HEK293 (cell line): ENCODE measurements around the gene FAM8A1.
A peak's percentile ranks its signal among the peaks of the same experiment; 100 is the strongest.

Experiments
- CTCF ChIA-PET: fragments of 350-600 bp; formaldehyde crosslinking; extraction: SDS; loops from one replicate; lab custom pipeline; 2021; ENCODE audit warnings: antibody characterized with exemption; lab: Yijun Ruan, JAX
- POLR2A ChIA-PET: fragments of 300-600 bp; formaldehyde crosslinking; extraction: SDS; loops from one replicate; lab custom pipeline; 2020; ENCODE audit warnings: antibody characterized with exemption, inconsistent platforms; lab: Yijun Ruan, JAX
- H3K27ac ChIP-seq: fragments of 200-500 bp; sonication (Bioruptor generic); 2 replicates; pipeline ENCODE4 v1.5.1; 2014; ENCODE audit warnings: low read depth, low read length, control low read depth, inconsistent platforms; ENCODE audit errors: extremely low read depth
- H3K36me3 ChIP-seq, 2 experiments: fragments of 200-500 bp in 1 of 2; sonication (Bioruptor generic) in 1 of 2; 1 replicate in 1 of 2; 2 replicates in 1 of 2; pipeline ENCODE4 v1.5.1; 2014 to 2017; ENCODE audit warnings: inconsistent platforms in 2 of 2, low read length in 2 of 2; ENCODE audit not compliant: control insufficient read depth in 2 of 2, insufficient read depth in 1 of 2
- H3K4me1 ChIP-seq: fragments of 200-500 bp; sonication (Bioruptor generic); 2 replicates; pipeline ENCODE4 v1.5.1; 2014; ENCODE audit warnings: mild to moderate bottlenecking, low read length, inconsistent platforms; ENCODE audit not compliant: control insufficient read depth, insufficient read depth
- H3K4me3 ChIP-seq: 2 replicates; pipeline ENCODE4 v1.5.1; 2011; ENCODE audit warnings: low read depth, mild to moderate bottlenecking, control low read depth, low read length, moderate library complexity
- H3K9me3 ChIP-seq: fragments of 200-500 bp; sonication (Bioruptor generic); 2 replicates; pipeline ENCODE4 v1.5.1; 2014; ENCODE audit warnings: low read depth, low read length, inconsistent platforms; ENCODE audit not compliant: control insufficient read depth, insufficient read depth
- PRDM1 ChIP-seq: fragments of 450-650 bp; formaldehyde crosslinking; IDR thresholded peaks from 2 replicates; pipeline ENCODE4; 2016; ENCODE audit warnings: missing biosample characterization, missing genetic modification characterization
- SP2 ChIP-seq: fragments of 450-650 bp; formaldehyde crosslinking; IDR thresholded peaks from 2 replicates; pipeline ENCODE4 v1.5.1; 2016; ENCODE audit warnings: missing biosample characterization, missing genetic modification characterization
- ZBTB1 ChIP-seq: fragments of 450-650 bp; formaldehyde crosslinking; IDR thresholded peaks from 2 replicates; pipeline ENCODE4 v1.5.1; 2016; ENCODE audit warnings: missing biosample characterization, missing genetic modification characterization
- ZBTB11 ChIP-seq: fragments of 450-650 bp; formaldehyde crosslinking; conservative IDR thresholded peaks from 2 replicates; pipeline ENCODE4 v1.5.1; 2016; ENCODE audit warnings: low read depth, missing biosample characterization, missing genetic modification characterization
- ZNF112 ChIP-seq: fragments of 450-650 bp; formaldehyde crosslinking; IDR thresholded peaks from 2 replicates; pipeline ENCODE4 v1.5.0; 2017; ENCODE audit warnings: missing biosample characterization, missing genetic modification characterization
- ZNF114 ChIP-seq: fragments of 450-650 bp; formaldehyde crosslinking; IDR thresholded peaks from 2 replicates; pipeline ENCODE4 v1.5.0; 2017; ENCODE audit warnings: missing biosample characterization, missing genetic modification characterization
- ZNF146 ChIP-seq: fragments of 450-650 bp; formaldehyde crosslinking; IDR thresholded peaks from 2 replicates; pipeline ENCODE4 v1.5.1; 2016; ENCODE audit warnings: missing biosample characterization, missing genetic modification characterization
- ZNF155 ChIP-seq: fragments of 450-650 bp; formaldehyde crosslinking; IDR thresholded peaks from 2 replicates; pipeline ENCODE4 v1.5.1; 2016; ENCODE audit warnings: missing biosample characterization, missing genetic modification characterization
- ZNF292 ChIP-seq: fragments of 450-650 bp; formaldehyde crosslinking; IDR thresholded peaks from 2 replicates; pipeline ENCODE4 v1.5.1; 2016; ENCODE audit warnings: low read depth, missing biosample characterization, missing genetic modification characterization, borderline replicate concordance
- ZNF302 ChIP-seq: fragments of 450-650 bp; formaldehyde crosslinking; IDR thresholded peaks from 2 replicates; pipeline ENCODE4 v1.5.1; 2016; ENCODE audit warnings: missing biosample characterization, missing genetic modification characterization, low read depth
- ZNF341 ChIP-seq: fragments of 450-650 bp; formaldehyde crosslinking; IDR thresholded peaks from 2 replicates; pipeline ENCODE4; 2016; ENCODE audit warnings: low read depth, missing biosample characterization, missing genetic modification characterization
- ZNF37A ChIP-seq: fragments of 450-650 bp; IDR thresholded peaks from 2 replicates; pipeline ENCODE4 v1.5.1; 2018; ENCODE audit warnings: missing biosample characterization, missing genetic modification characterization
- ZNF394 ChIP-seq: fragments of 450-650 bp; formaldehyde crosslinking; IDR thresholded peaks from 2 replicates; pipeline ENCODE4 v1.5.1; 2016; ENCODE audit warnings: missing biosample characterization, missing genetic modification characterization, mild to moderate bottlenecking, moderate library complexity, borderline replicate concordance
- ZNF426 ChIP-seq: fragments of 450-650 bp; formaldehyde crosslinking; IDR thresholded peaks from 2 replicates; pipeline ENCODE4 v1.5.1; 2017; ENCODE audit warnings: missing biosample characterization, missing genetic modification characterization, mild to moderate bottlenecking, inconsistent platforms, moderate library complexity
- ZNF549 ChIP-seq: fragments of 450-650 bp; IDR thresholded peaks from 2 replicates; pipeline ENCODE4 v1.5.1; 2018; ENCODE audit warnings: missing biosample characterization, missing genetic modification characterization, mild to moderate bottlenecking, inconsistent platforms, moderate library complexity
- ZNF585B ChIP-seq: fragments of 450-650 bp; formaldehyde crosslinking; IDR thresholded peaks from 2 replicates; pipeline ENCODE4 v1.5.1; 2016; ENCODE audit warnings: missing biosample characterization, missing genetic modification characterization
- ZNF658 ChIP-seq: fragments of 450-650 bp; formaldehyde crosslinking; IDR thresholded peaks from 2 replicates; pipeline ENCODE4; 2016; ENCODE audit warnings: missing biosample characterization, missing genetic modification characterization
- ZNF664 ChIP-seq: fragments of 450-650 bp; formaldehyde crosslinking; IDR thresholded peaks from 2 replicates; pipeline ENCODE4 v1.5.1; 2016; ENCODE audit warnings: missing biosample characterization, missing genetic modification characterization
- ZNF692 ChIP-seq: fragments of 450-650 bp; formaldehyde crosslinking; IDR thresholded peaks from 2 replicates; pipeline ENCODE4 v1.5.1; 2016; ENCODE audit warnings: missing biosample characterization, missing genetic modification characterization
- ZXDB ChIP-seq: fragments of 450-650 bp; formaldehyde crosslinking; IDR thresholded peaks from 2 replicates; pipeline ENCODE4 v1.5.1; 2016; ENCODE audit warnings: missing biosample characterization, missing genetic modification characterization
- TF ChIP-seq, protein P1 (sequence below): fragments of 450-650 bp; formaldehyde crosslinking; IDR thresholded peaks from 2 replicates; pipeline ENCODE4 v1.5.1; 2017; ENCODE audit warnings: missing biosample characterization, missing genetic modification characterization
- TF ChIP-seq, protein P2 (sequence below): fragments of 450-650 bp; formaldehyde crosslinking; IDR thresholded peaks from 2 replicates; pipeline ENCODE4 v1.5.1; 2016; ENCODE audit warnings: missing biosample characterization, missing genetic modification characterization

Gene FAM8A1

GRCh38 chr6:17628873-17629272 lies 28.8 kb downstream of the FAM8A1 start:
- peaks cover 44 to 90% of the 10 kb centered on the region in 2 experiments for H3K36me3 ChIP-seq
- POLR2A ChIA-PET = interaction anchor here (0.5 to 1.1 kb wide), 2 partner anchors 12 to 29 kb away, joined by 4 read pairs; partner anchors contain the start of gene FAM8A1

DNA sequence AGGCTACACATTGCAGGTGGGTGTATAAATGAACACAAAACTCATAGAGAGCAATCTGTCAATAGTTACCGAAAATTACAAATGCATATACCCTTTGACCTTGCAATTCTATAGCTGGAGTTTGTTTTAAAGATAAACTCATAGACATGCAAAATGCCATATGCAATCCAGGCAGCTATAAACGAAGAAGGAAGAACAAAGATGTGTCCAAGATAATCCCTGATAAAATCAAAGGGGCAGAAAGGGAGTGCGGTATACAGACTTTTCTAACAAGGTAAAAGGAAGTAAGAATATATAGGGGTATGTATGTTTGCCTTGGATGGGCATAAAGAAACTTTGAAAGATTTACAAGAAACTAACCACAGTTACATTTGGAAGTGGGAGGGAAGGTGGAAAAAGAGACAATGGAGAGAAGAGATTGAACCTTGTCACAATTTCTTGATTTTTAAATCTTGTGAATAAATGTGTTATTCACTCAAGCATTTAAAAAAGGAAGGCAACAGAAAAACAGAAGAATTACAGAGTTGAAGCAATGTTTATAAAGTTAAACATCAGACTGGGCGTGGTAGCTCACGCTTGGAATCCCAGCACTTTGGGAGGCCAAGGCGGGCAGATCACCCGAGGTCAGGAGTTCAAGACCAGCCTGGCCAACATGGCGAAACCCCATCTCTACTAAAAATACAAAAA lies 29.9 kb downstream of the FAM8A1 start:
- H3K4me3 ChIP-seq = no peak overlapping the region
- peaks cover 10% of the 10 kb centered on the region; the same call in 1 of the 2 replicates for H3K4me1 ChIP-seq
- H3K36me3 ChIP-seq = peaks cover 41 to 88% of the 10 kb centered on the region in 2 experiments
- TF ChIP-seq ZNF292 (tag by site-specific recombination) (no peak), ZNF585B (no peak), ZNF394 (tag by site-specific recombination) (no peak), ZXDB (tag by site-specific recombination) (no peak), ZNF426 (tag by site-specific recombination) (no peak), ZNF692 (tag by site-specific recombination) (no peak), ZNF155 (no peak), ZNF146 (no peak), ZNF114 (tag by site-specific recombination) (no peak), ZNF37A (tag by site-specific recombination) (no peak), ZNF658 (tag by site-specific recombination) (no peak), ZNF549 (tag by site-specific recombination) (no peak), ZNF112 (no peak), ZBTB1 (tag by site-specific recombination) (no peak), ZNF664 (no peak), ZNF341 (tag by site-specific recombination) (no peak), ZNF302 (tag by site-specific recombination) (no peak)
- TF ChIP-seq, protein P1, sequence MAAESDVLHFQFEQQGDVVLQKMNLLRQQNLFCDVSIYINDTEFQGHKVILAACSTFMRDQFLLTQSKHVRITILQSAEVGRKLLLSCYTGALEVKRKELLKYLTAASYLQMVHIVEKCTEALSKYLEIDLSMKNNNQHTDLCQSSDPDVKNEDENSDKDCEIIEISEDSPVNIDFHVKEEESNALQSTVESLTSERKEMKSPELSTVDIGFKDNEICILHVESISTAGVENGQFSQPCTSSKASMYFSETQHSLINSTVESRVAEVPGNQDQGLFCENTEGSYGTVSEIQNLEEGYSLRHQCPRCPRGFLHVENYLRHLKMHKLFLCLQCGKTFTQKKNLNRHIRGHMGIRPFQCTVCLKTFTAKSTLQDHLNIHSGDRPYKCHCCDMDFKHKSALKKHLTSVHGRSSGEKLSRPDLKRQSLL (tag by site-specific recombination) = no peak
- TF ChIP-seq, protein P2, sequence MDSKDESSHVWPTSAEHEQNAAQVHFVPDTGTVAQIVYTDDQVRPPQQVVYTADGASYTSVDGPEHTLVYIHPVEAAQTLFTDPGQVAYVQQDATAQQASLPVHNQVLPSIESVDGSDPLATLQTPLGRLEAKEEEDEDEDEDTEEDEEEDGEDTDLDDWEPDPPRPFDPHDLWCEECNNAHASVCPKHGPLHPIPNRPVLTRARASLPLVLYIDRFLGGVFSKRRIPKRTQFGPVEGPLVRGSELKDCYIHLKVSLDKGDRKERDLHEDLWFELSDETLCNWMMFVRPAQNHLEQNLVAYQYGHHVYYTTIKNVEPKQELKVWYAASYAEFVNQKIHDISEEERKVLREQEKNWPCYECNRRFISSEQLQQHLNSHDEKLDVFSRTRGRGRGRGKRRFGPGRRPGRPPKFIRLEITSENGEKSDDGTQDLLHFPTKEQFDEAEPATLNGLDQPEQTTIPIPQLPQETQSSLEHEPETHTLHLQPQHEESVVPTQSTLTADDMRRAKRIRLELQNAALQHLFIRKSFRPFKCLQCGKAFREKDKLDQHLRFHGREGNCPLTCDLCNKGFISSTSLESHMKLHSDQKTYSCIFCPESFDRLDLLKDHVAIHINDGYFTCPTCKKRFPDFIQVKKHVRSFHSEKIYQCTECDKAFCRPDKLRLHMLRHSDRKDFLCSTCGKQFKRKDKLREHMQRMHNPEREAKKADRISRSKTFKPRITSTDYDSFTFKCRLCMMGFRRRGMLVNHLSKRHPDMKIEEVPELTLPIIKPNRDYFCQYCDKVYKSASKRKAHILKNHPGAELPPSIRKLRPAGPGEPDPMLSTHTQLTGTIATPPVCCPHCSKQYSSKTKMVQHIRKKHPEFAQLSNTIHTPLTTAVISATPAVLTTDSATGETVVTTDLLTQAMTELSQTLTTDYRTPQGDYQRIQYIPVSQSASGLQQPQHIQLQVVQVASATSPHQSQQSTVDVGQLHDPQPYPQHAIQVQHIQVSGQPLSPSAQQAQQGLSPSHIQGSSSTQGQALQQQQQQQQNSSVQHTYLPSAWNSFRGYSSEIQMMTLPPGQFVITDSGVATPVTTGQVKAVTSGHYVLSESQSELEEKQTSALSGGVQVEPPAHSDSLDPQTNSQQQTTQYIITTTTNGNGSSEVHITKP (tag by site-specific recombination) = no peak
- no peaks in the 10 kb centered on the region for H3K9me3 ChIP-seq
- no peak overlapping the region for H3K27ac ChIP-seq
- ChIA-PET POLR2A (no interaction called here), CTCF (no interaction called here)

More at GRCh38 chr6:17628873-17629272, 28.8 kb downstream of the FAM8A1 start:
- Histone ChIP-seq H3K27ac (no peak overlapping the region), H3K4me1 (peaks cover 10% of the 10 kb centered on the region; the same call in 1 of the 2 replicates), H3K4me3 (no peak overlapping the region), H3K9me3 (no peaks in the 10 kb centered on the region)
- TF ChIP-seq PRDM1 (tag by site-specific recombination) (0 out of 2 replicates have a peak, but pooled peaks have one; percentile 34), ZBTB11 (no peak), SP2 (tag by site-specific recombination) (no peak)
- TF ChIP-seq, all 188 proteins: peak for 1
- CTCF ChIA-PET = no interaction called here
